Measurements from ENCODE around the gene SGF29.

Gene SGF29

DNA sequence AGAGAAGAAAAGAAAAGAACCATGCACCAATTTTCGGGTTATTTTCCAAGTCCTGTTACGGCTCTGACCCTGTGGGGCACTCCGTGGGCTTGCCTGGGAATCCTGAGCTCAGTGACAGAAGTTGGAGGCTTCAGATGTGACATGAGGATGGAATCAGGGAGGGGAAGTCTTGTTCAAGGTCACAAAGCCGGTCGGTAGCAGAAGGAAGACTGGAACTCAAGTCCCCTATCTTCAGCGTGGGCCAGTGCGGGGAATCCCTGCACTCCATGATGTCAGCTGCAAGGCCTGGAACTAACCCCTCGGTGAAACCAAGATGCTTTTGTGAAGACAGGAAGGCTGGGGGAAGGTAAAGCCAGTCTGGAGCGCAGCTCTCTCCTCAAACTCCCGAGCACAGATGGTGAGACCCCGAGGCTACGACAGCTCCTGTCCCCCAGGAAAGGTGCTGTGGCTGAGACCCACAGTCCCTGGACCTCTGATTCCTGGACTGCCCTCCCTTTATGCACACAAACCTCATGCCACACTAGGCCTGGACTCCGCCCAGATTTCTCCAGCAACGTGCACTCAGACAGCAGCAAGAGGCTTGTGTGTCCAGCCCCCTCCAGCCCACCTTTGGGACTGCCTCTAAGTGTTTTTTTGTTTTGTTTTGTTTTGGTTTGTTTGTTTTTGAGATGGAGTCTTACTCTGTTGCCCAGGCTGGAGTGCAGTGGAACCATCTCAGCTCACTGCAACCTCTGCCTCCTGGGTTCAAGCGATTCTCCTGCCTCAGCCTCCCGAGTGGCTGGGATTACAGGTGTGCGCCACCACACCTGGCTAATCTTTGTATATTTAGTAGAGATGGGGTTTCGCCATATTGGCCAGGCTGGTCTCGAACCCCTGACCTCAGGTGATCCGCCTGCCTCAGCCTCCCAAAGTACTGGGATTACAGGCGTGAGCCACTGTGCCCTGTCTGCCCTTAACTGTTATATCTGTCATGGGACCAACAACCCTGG is 41.6 kb upstream of the SGF29 start:
- TF ChIP-seq POLR2AphosphoS5 (IDR thresholded peaks at IDR 0.05; ENCODE audit: low read depth, low read length) = no peak
- TF ChIP-seq, protein P1, sequence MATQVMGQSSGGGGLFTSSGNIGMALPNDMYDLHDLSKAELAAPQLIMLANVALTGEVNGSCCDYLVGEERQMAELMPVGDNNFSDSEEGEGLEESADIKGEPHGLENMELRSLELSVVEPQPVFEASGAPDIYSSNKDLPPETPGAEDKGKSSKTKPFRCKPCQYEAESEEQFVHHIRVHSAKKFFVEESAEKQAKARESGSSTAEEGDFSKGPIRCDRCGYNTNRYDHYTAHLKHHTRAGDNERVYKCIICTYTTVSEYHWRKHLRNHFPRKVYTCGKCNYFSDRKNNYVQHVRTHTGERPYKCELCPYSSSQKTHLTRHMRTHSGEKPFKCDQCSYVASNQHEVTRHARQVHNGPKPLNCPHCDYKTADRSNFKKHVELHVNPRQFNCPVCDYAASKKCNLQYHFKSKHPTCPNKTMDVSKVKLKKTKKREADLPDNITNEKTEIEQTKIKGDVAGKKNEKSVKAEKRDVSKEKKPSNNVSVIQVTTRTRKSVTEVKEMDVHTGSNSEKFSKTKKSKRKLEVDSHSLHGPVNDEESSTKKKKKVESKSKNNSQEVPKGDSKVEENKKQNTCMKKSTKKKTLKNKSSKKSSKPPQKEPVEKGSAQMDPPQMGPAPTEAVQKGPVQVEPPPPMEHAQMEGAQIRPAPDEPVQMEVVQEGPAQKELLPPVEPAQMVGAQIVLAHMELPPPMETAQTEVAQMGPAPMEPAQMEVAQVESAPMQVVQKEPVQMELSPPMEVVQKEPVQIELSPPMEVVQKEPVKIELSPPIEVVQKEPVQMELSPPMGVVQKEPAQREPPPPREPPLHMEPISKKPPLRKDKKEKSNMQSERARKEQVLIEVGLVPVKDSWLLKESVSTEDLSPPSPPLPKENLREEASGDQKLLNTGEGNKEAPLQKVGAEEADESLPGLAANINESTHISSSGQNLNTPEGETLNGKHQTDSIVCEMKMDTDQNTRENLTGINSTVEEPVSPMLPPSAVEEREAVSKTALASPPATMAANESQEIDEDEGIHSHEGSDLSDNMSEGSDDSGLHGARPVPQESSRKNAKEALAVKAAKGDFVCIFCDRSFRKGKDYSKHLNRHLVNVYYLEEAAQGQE (IDR thresholded peaks at IDR 0.05; ENCODE audit: insufficient read depth in 1 of 2, low read depth in 2 of 2, low read length in 2 of 2) = no peak
- no peak for TF ChIP-seq TAF1 (IDR thresholded peaks at IDR 0.05; ENCODE audit: borderline replicate concordance, insufficient read depth, low read length)
- no peak for TF ChIP-seq SIN3A (IDR thresholded peaks at IDR 0.05; ENCODE audit: borderline replicate concordance, insufficient read depth, low read length)
- TF ChIP-seq FOXP2 (optimal IDR thresholded peaks at IDR 0.05; ENCODE audit: borderline replicate concordance, extremely low read depth, extremely low read length, insufficient read depth) = no peak

DNA sequence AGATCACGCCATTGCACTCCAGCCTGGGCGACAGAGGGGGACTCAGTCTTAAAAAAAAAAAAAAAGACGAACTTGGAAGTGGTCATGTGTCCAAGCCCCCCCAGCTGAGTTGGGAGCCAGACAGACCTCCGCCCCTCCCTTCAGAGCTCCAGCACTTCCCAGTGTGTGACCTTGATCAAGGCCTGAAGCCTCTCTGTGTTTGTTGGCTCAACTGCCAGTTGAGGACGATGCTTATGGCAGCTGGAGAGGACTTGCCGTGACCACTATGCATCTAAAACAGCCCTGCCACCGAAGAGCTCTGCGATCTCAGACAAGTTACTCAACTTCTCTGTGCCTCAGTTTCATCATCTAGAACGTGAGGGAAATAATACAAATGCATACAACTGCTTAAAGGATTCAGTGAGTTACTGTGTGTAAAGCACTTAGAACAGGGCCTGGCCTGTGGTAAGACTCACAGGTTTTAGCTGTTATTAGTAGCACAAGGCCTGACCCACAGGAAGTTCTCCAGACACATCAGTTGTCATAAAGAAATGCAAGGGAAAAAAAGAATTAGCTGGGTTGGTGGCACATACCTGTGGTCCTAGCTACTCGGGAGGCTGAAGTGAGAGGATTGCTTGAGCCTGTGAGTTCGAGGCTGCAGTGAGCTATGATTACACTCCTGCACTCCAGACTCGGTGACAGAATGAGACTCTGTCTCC is 40.1 kb upstream of the SGF29 start:
- no peak for TF ChIP-seq FOXP2 (optimal IDR thresholded peaks at IDR 0.05; ENCODE audit: borderline replicate concordance, extremely low read depth, extremely low read length, insufficient read depth)
- no peak for TF ChIP-seq SIN3A (IDR thresholded peaks at IDR 0.05; ENCODE audit: borderline replicate concordance, insufficient read depth, low read length)
- no peak for TF ChIP-seq POLR2AphosphoS5 (IDR thresholded peaks at IDR 0.05; ENCODE audit: low read depth, low read length)
- TF ChIP-seq TAF1 (IDR thresholded peaks at IDR 0.05; ENCODE audit: borderline replicate concordance, insufficient read depth, low read length) = no peak
- TF ChIP-seq, protein P1 (IDR thresholded peaks at IDR 0.05; ENCODE audit: insufficient read depth in 1 of 2, low read depth in 2 of 2, low read length in 2 of 2) = no peak

DNA sequence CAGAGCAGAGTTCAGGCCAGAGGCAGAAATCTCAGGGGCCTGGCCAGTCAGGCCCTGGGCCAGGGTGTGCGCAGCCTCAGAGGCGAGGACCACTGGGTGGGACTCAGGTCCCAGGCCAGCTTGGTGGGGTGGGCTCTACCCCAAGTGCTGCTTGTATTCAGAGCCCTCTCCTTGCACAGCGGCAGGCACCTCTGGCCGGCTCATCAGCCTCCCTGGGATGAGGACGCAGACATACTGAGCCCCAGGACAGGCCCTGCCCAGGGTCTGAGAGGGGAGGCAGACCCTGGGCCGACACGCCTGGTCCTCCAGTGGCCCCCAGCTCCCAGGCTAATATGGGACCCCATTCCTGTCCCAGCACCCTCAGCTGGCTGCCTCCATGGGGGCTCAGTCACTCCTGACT is 39.5 kb upstream of the SGF29 start:
- no peak for TF ChIP-seq FOXP2 (optimal IDR thresholded peaks at IDR 0.05; ENCODE audit: borderline replicate concordance, extremely low read depth, extremely low read length, insufficient read depth)
- TF ChIP-seq, protein P1 (IDR thresholded peaks at IDR 0.05; ENCODE audit: insufficient read depth in 1 of 2, low read depth in 2 of 2, low read length in 2 of 2) = no peak
- no peak for TF ChIP-seq POLR2AphosphoS5 (IDR thresholded peaks at IDR 0.05; ENCODE audit: low read depth, low read length)
- no peak for TF ChIP-seq SIN3A (IDR thresholded peaks at IDR 0.05; ENCODE audit: borderline replicate concordance, insufficient read depth, low read length)
- no peak for TF ChIP-seq TAF1 (IDR thresholded peaks at IDR 0.05; ENCODE audit: borderline replicate concordance, insufficient read depth, low read length)

DNA sequence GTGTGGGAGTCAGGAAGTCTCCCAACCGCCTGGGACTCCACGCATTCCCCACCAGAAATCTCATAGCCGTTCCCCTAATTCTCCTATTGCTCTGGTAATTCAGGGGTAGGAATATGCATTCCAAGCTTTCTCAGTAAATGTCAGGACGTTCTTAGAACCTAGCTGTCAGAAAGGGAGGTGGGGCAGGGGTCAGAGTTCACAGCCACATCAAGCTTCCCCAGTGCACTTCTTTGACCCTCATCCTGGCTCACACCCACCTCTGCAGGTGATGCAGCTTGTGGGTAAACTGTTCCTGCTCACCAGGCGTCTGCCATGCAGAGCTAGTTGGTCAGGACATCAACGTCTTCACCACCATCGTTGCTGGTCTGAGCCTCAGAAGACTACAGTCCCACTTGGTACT is 33.0 kb upstream of the SGF29 start:
- no peak for TF ChIP-seq FOXP2 (optimal IDR thresholded peaks at IDR 0.05; ENCODE audit: borderline replicate concordance, extremely low read depth, extremely low read length, insufficient read depth)
- TF ChIP-seq POLR2AphosphoS5 (IDR thresholded peaks at IDR 0.05; ENCODE audit: low read depth, low read length) = no peak
- TF ChIP-seq TAF1 (IDR thresholded peaks at IDR 0.05; ENCODE audit: borderline replicate concordance, insufficient read depth, low read length) = no peak
- TF ChIP-seq SIN3A (IDR thresholded peaks at IDR 0.05; ENCODE audit: borderline replicate concordance, insufficient read depth, low read length) = no peak
- TF ChIP-seq, protein P1 (IDR thresholded peaks at IDR 0.05; ENCODE audit: insufficient read depth in 1 of 2, low read depth in 2 of 2, low read length in 2 of 2) = no peak
